Psoas muscle (tissue), 8 donors: ENCODE results near the gene LTN1. TPM values are rescaled to one million over a fixed set of nuclear protein-coding genes. Genes with fewer than 3 reads are reported as not detected.

Source experiments
- ATAC-seq, 4 donors: fragments of 200-7000 bp; cut with Tn5 transposase; one replicate each; pipeline ENCODE4 v1.9.1; 2020; ENCODE audit warnings: moderate library complexity in 3 of 4, mild to moderate bottlenecking in 2 of 4
- DNase-seq, 2 donors: peaks; one replicate each; pipeline ENCODE4 v3.0.0-alpha.2; 2020
- H3K27ac ChIP-seq: fragments of 200-600 bp; one replicate; pipeline ENCODE4 v1.8.0; 2022
- H3K27me3 ChIP-seq, 3 donors: fragments of 200-600 bp in 1 of 3; one replicate each; pipeline versions ENCODE4 v1.6.1 to v1.8.0; 2013 to 2022; ENCODE audit warnings: low read length in 2 of 3, mild to moderate bottlenecking in 2 of 3, moderate library complexity in 1 of 3; ENCODE audit not compliant: insufficient read depth in 3 of 3
- H3K36me3 ChIP-seq, 2 donors: fragments of 200-600 bp in 1 of 2; one replicate each; pipeline versions ENCODE4 v1.6.1 to v1.8.0; 2013 to 2022; ENCODE audit warnings: low read depth in 1 of 2, mild to moderate bottlenecking in 1 of 2, moderate library complexity in 1 of 2; ENCODE audit not compliant: insufficient read depth in 1 of 2
- H3K4me1 ChIP-seq: fragments of 200-600 bp; one replicate; pipeline ENCODE4 v1.8.0; 2022
- H3K4me3 ChIP-seq: fragments of 200-600 bp; one replicate; pipeline ENCODE4 v1.8.0; 2022; ENCODE audit warnings: mild to moderate bottlenecking
- H3K9me3 ChIP-seq: fragments of 200-600 bp; one replicate; pipeline ENCODE4 v1.8.0; 2022
- WGBS, 3 donors: extraction: QIAGEN DNeasy Blood & Tissue Kit; methylation state at CpG; one replicate each; pipeline versions ENCODE4 v1.1.6 to v1.1.7; 2013; 5-methylcytosine and 5-hydroxymethylcytosine counted together
- intact Hi-C, 2 donors: fragments of 100-400 bp; cut with DNase I; formaldehyde crosslinking; loops; one replicate each; pipeline versions ENCODE4 v1.11.0 to v1.14.2; 2022
- polyA plus RNA-seq, 3 donors: library from polyadenylated mRNA; stranded (reverse); fragments of 200-250 nt; gene quantifications; one replicate each; pipeline ENCODE4 v1.2.3, GENCODE V29; 2013
- total RNA-seq, 4 donors: library from RNA; stranded (reverse); fragmentation: NEBNext Ultra II Directional in 2 of 4; extraction: Animal tissue kit (Norgen Biotek cat#: 25700) in 2 of 4; gene quantifications; one replicate each; pipeline versions ENCODE4 v1.2.1 to v1.2.4, GENCODE V29; 2021 to 2023
- TF ChIP-seq, protein P1 (sequence below): fragments of 200-600 bp; IDR thresholded peaks from one replicate; pipeline ENCODE4 v1.8.0; 2022; ENCODE audit warnings: antibody characterized with exemption
- donor health status: healthy with polysubstance abuse.
- donor health status: DM: no; HTN: no; CAD: no; lungs with moderate emphysema.
- donor health status: Bipolar disorder and iron deficiency.
- donor health status: healthy.
- donor health status: DM: yes; HTN: yes; CAD: no.
- donor health status: DM: no; HTN: no; CAD: no.
- donor health status: DM: no; HTN: no; CAD: no.
- donor health status: DM: yes; HTN: yes; CAD: no.

The LTN1 gene
- total and polyA plus RNA-seq, 7 donors: 5.7 to 22.2 (median 17.8) TPM

DNA sequence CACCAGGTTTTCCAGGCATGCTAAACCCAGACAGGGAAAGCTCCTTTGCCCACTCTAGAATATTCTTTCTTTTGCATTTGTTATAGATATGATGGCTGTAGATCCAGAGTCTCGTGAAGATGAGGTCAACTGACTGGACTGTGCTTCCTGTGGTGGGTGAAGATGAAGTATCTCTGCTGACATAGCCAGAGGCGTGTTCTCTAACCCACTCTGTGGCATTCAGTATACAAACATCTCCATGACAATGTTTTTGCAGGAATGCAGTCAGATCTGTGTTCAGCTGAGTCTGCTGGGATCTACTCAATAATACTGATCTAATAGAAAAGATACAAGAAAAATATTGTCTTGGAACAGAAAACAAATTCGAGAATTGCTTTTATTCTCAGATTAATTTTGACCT is 15.1 kb upstream of the LTN1 start:
- TF ChIP-seq, protein P1, sequence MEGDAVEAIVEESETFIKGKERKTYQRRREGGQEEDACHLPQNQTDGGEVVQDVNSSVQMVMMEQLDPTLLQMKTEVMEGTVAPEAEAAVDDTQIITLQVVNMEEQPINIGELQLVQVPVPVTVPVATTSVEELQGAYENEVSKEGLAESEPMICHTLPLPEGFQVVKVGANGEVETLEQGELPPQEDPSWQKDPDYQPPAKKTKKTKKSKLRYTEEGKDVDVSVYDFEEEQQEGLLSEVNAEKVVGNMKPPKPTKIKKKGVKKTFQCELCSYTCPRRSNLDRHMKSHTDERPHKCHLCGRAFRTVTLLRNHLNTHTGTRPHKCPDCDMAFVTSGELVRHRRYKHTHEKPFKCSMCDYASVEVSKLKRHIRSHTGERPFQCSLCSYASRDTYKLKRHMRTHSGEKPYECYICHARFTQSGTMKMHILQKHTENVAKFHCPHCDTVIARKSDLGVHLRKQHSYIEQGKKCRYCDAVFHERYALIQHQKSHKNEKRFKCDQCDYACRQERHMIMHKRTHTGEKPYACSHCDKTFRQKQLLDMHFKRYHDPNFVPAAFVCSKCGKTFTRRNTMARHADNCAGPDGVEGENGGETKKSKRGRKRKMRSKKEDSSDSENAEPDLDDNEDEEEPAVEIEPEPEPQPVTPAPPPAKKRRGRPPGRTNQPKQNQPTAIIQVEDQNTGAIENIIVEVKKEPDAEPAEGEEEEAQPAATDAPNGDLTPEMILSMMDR: no peak

DNA sequence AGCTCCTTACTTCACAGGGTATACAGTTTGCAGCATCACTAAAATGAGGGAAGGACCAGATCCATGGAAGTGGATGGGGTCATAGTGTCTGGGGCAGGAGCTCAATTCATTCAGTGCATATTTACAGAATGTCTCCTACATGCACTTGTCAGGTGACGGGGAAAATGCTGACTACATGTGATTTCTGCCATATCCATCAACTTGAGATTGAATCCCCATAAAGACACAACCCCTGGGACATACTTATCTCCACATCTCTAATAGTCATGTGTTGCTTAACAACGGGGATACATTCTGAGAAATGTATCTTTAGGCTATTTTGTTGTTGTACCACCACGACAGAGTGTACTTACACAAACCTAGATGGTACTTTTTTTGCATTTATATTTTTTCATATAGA is 14.5 kb upstream of the LTN1 start:
- H3K9me3 ChIP-seq: no peaks in the 10 kb centered on the region
- intact Hi-C loops: no loop called here
- H3K27ac ChIP-seq: no peak overlapping the region
- no peaks in the 10 kb centered on the region for H3K27me3 ChIP-seq
- WGBS, 3 donors: 90 to 95% (median 91%) methylated on average over 3 of the region's 3 CpGs
- no peak for DNase-seq
- no peak for ATAC-seq
- no peak overlapping the region for H3K4me3 ChIP-seq
- TF ChIP-seq, protein P1: no peak
- peaks cover 3 to 43% of the 10 kb centered on the region in 2 donors for H3K36me3 ChIP-seq
- H3K4me1 ChIP-seq: peaks cover 5% of the 10 kb centered on the region

More for the DNA sequence above, 15.1 kb upstream of the LTN1 start:
- H3K9me3 ChIP-seq: no peaks in the 10 kb centered on the region
- H3K4me1 ChIP-seq: peaks cover 5% of the 10 kb centered on the region
- H3K27ac ChIP-seq: no peak overlapping the region
- H3K27me3 ChIP-seq: no peaks in the 10 kb centered on the region
- intact Hi-C loops: no loop called here
- no peak overlapping the region for H3K4me3 ChIP-seq
- 83 to 86% (median 83%) methylated on average over 3 of the region's 3 CpGs for WGBS, 3 donors
- DNase-seq (no peak), ATAC-seq (no peak)
- H3K36me3 ChIP-seq: peaks cover 3 to 43% of the 10 kb centered on the region in 2 donors

DNA sequence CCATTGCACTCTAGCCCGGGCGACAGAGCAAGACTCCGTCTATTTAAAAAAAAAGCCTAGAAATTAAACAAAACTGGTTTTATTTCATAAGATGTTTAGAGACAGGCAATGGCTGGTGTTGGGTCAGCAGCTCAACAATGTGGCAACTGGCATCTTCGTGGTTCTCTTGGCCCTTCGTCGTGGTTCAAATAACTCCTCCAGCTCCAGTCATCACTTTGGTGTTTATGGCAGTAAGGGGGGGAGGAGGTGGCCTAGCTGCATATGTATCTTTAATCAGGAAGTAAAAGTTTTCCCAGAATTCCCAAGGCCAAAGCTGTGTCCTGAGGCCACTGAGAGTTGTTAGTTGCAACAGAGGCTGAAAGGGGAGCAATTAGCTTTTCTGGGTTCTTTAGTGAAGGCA is 13.0 kb upstream of the LTN1 start:
- TF ChIP-seq, protein P1: no peak
- intact Hi-C loops: no loop called here

DNA sequence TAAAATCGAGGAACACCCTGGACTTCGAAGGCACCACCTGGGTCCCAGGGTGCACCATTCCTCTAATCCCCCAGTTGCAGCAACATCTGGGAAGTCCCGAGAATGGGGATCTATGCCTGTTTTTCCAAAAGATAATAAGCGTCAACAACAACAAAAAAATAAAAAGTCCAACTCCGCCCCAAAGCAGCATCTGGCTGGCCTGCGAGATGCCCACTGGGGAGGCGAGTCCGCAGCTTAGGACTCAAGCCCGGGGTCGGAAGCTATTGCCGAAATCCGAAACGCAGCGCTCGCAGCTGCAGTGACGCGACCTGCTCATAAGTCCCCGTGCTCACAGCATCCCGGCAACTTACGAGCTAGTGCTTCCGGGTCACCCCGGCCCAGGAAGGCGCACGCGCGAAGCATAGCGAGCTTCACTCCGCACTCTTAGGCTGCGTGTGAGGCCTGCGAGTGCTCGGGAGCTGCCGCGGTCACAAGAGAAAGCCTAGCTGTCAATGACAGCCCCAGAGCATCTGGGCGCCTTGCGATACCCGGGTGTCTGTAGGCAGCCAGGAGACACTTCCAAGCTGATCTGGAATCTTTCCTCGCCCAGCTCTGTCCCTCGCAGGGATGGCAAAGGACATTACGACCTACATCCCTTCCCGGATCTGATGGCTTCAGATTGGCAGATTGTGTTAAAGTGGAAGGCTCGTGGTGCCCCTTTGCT is 9.9 kb upstream of the LTN1 start:
- intact Hi-C loops: loop anchor here in 1 of 2 donors (1.0 kb wide), 1 partner anchor 22 kb away; the partner anchor contains the start of gene USP16
- Histone ChIP-seq H3K27ac (peak overlapping the region; percentile 99), H3K9me3 (no peaks in the 10 kb centered on the region), H3K27me3 (no peaks in the 10 kb centered on the region), H3K4me3 (peak overlapping the region; percentile 87), H3K36me3 (peaks cover 3 to 24% of the 10 kb centered on the region in 2 donors), H3K4me1 (peaks cover 5% of the 10 kb centered on the region)
- DNase-seq (peak; percentile 96 to 98), ATAC-seq (peak; percentile 100)
- WGBS, 3 donors: 1% methylated on average over 41 of the region's 41 CpGs
- TF ChIP-seq, protein P1: no peak

More for the DNA sequence above, 13.0 kb upstream of the LTN1 start:
- Histone ChIP-seq H3K4me1 (peaks cover 5% of the 10 kb centered on the region), H3K36me3 (peaks cover 3 to 43% of the 10 kb centered on the region in 2 donors), H3K4me3 (no peak overlapping the region), H3K27ac (no peak overlapping the region), H3K9me3 (no peaks in the 10 kb centered on the region), H3K27me3 (no peaks in the 10 kb centered on the region)
- no peak for DNase-seq
- ATAC-seq: no peak
- 72 to 88% (median 76%) methylated on average over 6 of the region's 6 CpGs for WGBS, 3 donors
